NCI-H1417 treated with DMSO at 0.1 percent for 48 hours (cell line): ENCODE data around the gene SGPL1.

Source experiments
- DNase-seq: peaks from one replicate; lab custom pipeline; 2025; lab: John Stamatoyannopoulos, UW

SGPL1 gene

DNA sequence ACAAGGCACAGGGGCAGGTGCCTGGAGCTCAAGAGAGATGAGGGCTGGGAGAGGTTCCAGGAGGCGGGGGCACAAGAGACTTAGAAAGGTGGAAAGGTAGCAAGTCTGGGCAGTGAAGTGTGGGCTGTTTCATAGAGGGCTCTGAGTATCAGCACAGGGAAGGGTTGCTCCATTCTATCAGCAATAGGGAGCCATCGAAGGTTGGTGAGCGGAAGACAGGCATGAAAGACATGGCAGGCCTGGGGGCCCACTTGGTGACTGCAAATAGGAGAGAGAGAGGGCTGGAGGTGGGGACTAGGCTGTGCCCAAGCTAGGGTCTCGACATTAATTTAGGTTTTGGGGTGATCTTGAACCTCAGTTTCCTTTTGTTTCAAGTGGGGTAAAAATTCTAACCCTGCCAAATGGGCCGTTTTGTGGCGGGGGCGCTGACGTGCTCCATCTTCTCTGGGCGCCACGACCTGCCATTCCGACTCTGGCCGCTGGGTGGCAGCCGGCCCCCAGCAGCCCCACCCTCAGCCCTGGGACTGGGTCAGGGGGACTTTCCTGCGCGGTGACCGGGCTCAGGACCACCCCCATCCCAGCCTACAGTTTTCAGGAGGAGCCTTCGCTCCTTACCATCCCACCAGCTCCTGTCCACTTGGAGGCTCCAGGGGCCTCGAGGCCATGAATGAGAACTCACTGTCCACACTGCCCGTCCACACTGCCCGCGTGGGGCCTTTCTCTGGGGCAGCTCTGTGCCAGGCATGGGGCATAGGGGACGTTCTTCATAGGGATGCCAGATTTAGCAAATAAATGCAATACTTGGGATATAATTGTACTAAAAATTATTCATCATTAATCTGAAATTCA lies 109.9 kb downstream of the SGPL1 start:
- DNase-seq = peak; percentile 1

DNA sequence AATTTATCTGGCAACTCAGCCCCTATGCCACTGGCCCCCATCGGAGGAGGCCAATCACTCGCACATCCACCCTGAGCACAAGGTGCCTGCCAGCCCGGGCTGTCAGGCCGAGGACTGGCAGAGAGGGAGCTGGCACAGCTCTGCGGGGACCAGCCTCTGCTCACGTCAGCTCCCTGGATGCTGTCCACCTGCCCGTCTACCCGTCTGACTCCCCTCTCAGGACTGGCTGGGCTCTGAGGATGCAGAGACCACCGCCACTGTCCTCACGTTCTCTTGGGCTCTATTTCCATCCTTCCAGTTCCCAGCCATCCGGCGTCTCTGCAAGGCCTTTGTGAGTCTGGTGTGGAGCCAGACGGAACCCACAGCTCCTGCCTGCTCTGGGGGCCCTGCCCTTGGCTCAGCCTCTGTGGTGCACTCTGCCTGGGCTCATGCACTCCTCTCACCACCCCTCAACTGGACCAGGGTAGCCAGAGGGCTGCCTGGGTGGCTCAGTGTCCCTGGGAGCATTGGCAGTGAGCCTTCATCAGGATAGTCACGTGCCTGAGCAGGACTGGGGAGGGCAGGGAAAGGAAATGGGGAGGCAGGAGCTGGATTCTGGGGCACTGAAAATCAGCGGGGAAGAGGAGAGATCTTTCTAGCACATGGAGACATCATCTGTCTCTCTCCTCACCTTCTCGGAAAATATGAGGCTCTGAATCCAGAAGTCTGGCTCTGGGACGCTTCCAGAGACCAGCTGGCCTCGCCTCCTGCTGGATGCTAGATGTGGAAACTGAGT lies 110.7 kb downstream of the SGPL1 start:
- DNase-seq = no peak

DNA sequence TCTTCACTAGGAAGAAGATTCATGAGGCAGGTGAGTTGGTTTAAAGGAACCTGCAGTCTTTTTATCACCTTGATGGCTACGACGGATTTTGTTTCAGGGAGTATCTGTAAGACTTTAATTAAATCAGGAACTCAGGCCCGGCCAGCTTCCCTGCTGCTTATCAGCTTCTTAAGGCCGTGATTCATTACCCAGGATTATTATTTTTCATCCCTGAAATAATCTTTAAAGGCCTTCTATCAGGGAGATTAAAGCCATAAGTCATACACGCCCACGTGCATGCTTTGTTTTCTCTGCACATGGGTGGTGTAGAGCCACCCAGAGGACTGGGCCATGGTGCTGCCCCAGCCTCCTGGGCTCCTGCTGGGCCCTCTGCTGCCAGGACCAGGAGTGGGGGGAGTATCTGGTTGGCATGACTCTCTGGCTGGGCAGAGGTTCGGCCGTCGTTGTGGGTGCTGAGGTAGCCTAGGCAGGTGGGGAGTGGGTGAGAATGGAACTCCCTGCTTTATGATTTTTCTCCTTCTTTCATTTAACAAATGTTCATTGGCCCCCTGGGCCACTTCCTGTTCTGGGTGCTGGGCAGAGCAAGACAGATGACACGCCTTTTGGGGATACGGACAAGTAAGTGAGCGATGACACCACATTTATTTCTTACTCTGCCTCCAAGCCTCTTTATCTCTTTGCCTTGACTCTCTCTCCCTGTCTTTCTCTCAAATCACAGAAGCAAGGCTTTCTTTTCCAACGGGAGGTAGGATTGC lies 111.6 kb downstream of the SGPL1 start:
- DNase-seq = no peak

DNA sequence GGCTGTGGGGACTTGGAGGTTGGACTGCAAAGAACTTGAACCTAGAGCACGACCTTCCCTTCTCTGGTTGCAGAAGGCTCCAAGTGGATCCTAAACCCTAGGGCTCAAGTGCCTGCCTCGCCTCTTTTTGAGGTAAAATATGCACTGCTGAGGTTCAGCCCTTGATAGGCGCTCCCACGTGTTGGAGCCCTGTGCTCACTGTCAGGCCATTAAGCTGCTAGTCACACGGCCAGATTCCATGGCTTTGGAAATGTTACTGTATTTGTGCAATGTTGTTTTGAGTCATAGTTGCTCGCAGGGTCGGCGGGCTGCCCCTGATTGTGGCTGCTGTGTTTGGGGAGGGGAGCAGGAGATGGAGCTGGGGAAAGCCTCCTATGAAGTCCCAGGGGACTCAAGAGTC lies 112.4 kb downstream of the SGPL1 start:
- no peak for DNase-seq

DNA sequence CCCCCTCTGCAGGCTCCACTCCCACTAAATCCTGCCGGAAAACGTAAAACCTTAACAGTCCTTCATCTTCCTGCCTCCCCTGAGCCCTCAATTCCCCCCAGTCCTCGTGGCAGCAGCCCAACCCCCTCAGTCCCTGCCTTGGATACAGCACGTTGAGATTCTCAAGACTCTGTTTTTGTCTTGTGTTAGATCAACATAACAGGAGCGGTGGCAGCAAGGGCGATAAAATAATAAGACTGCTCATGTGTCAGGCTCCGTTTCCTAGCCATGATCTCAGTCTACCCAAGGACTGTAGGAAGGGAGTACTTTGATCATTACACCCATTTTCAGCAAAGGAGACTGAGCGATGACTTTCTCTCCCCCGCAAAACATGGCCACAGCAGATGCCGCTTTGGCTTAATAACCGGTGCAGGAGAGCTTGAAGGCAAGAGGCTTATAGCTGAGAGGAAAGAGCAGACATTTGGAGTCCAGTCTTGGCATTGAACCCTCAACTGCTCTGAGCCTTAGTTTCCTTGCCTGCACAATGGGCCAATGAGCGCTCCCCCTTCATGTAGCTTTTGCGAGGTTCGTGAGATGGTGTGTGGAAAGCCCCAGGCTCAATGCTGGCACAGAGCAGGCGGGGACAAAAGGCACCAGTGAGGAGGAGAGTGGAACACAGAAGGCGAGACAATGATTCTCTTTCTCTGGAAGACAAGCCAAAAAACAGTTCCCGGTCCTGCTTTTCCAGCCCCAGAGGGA lies 114.7 kb downstream of the SGPL1 start:
- DNase-seq = no peak
